Measurements from ENCODE around the gene M6PR. TPM values are rescaled to one million over a fixed set of nuclear protein-coding genes. Genes with fewer than 3 reads are reported as not detected.
"Not testable (repeated sequence)": the region's sequence is repeated elsewhere in the genome, so short reads cannot be mapped to it uniquely, and the experiment has no call there.

Gene M6PR
- total RNA-seq, 3 donors from 2014 or later, result 118 to 149 (median 138) TPM

DNA sequence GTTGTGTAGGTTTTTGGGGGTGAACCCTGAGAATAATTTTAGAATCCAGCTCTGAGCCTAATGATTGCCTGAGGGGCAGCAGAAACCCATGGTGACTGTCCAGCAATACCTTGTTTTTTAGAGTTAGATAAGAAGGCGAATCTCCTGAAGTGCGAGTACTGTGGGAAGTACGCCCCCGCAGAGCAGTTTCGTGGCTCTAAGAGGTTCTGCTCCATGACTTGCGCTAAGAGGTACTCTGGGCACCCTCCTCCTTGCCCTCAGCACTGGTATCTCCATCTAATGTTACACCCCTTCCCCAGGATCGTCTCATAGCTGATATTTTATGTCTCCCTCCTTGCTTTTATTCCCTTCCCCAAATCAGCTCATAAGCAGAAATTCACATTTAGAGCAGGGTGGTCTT is 12.7 kb downstream of the M6PR start:
- intact Hi-C loops (cut with DNase I; ENCODE audit: low total_unique reads), result no loop called here
- Histone ChIP-seq H3K9me3 (no peaks in the 10 kb centered on the region), H3K4me1 (no peaks in the 10 kb centered on the region), H3K27ac (no peak overlapping the region), H3K27me3 (no peaks in the 10 kb centered on the region), H3K36me3 (no peaks in the 10 kb centered on the region), H3K4me3 (no peak overlapping the region)
- DNase-seq (ENCODE audit: low spot score in 2 of 2), result no peak
- TF ChIP-seq, protein P1, sequence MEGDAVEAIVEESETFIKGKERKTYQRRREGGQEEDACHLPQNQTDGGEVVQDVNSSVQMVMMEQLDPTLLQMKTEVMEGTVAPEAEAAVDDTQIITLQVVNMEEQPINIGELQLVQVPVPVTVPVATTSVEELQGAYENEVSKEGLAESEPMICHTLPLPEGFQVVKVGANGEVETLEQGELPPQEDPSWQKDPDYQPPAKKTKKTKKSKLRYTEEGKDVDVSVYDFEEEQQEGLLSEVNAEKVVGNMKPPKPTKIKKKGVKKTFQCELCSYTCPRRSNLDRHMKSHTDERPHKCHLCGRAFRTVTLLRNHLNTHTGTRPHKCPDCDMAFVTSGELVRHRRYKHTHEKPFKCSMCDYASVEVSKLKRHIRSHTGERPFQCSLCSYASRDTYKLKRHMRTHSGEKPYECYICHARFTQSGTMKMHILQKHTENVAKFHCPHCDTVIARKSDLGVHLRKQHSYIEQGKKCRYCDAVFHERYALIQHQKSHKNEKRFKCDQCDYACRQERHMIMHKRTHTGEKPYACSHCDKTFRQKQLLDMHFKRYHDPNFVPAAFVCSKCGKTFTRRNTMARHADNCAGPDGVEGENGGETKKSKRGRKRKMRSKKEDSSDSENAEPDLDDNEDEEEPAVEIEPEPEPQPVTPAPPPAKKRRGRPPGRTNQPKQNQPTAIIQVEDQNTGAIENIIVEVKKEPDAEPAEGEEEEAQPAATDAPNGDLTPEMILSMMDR (IDR thresholded peaks at IDR 0.05), result no peak
- TF ChIP-seq POLR2A (IDR thresholded peaks at IDR 0.05) (no peak), POLR2AphosphoS5 (IDR thresholded peaks at IDR 0.05) (no peak)

DNA sequence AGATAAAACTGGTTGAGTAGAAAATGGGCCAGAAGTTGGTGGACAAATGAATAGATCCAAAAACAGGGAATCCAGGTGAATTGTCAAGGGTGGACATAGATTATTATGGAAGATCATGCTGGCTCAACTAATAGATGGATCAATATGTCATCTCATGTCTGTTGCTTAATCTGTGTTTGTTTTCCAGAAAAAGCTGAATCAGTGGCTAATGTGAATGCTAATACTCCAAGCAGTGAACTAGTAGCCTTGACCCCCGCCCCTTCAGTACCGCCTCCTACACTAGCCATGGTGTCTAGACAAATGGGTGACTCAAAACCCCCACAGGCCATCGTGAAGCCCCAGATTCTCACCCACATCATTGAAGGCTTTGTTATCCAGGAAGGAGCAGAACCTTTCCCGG is 15.4 kb downstream of the M6PR start:
- H3K9me3 ChIP-seq; H3K4me3 ChIP-seq; intact Hi-C loops (cut with DNase I; ENCODE audit: low total_unique reads); H3K27me3 ChIP-seq; H3K36me3 ChIP-seq; H3K4me1 ChIP-seq; DNase-seq (ENCODE audit: low spot score in 2 of 2); H3K27ac ChIP-seq: not testable (repeated sequence)

DNA sequence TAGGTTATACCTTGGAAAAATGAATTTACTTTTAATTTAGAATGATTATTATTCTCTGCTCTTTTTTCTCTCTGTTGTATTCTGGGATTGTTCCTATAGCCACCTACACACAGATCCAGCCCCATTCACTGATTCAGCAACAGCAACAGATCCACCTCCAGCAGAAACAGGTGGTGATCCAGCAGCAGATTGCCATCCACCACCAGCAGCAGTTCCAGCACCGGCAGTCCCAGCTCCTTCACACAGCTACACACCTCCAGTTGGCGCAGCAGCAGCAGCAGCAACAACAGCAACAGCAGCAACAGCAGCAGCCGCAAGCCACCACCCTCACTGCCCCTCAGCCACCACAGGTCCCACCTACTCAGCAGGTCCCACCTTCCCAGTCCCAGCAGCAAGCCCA is 17.0 kb downstream of the M6PR start:
- H3K4me1 ChIP-seq; H3K9me3 ChIP-seq; DNase-seq (ENCODE audit: low spot score in 2 of 2); H3K27me3 ChIP-seq; H3K27ac ChIP-seq; H3K36me3 ChIP-seq; H3K4me3 ChIP-seq; intact Hi-C loops (cut with DNase I; ENCODE audit: low total_unique reads): not testable (repeated sequence)

DNA sequence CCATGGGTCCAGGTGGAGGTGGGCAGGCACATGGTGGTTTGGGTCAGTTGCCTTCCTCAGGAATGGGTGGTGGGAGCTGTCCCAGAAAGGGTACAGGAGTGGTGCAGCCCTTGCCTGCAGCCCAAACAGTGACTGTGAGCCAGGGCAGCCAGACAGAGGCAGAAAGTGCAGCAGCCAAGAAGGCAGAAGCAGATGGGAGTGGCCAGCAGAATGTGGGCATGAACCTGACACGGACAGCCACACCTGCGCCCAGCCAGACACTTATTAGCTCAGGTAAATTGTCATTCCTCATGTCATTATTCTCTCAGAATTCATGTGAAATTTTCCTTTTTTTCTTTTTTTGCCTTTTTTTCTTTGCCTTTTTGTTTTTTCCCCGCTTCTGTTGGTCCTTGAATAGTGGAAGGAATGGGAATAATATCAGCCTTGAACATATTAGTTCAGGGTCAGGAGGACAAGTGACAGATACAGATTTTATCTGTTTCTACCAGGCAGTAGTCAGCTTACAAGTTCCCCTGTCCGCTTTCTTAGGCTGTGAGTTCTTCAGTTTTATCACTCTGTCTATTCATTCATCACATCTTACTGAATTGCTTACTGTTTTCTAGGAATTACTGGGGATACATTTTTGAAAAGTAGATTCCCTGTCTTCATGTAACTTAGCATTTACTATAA is 18.7 kb downstream of the M6PR start:
- H3K4me3 ChIP-seq; H3K27ac ChIP-seq; DNase-seq (ENCODE audit: low spot score in 2 of 2); H3K36me3 ChIP-seq; H3K27me3 ChIP-seq; H3K9me3 ChIP-seq; intact Hi-C loops (cut with DNase I; ENCODE audit: low total_unique reads); H3K4me1 ChIP-seq: not testable (repeated sequence)

DNA sequence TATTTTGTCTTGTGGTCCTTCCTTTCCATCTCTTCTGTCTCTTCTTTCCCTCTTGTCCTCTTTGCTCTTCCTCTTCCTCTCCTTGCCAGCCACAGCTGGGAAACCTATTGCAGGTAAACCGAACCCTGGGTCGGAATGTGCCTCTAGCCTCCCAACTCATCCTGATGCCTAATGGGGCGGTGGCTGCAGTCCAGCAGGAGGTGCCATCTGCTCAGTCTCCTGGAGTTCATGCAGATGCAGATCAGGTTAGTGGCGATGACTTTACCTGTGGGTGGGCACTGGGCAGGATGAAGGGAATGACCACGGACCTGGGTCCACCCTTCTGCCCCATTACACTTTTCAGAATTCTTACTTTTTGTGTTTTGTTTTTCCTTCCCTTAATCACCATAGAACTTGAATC is 26.9 kb downstream of the M6PR start:
- no peaks in the 10 kb centered on the region for H3K9me3 ChIP-seq
- H3K27ac ChIP-seq, result no peak overlapping the region
- no peak overlapping the region for H3K4me3 ChIP-seq
- H3K27me3 ChIP-seq, result no peaks in the 10 kb centered on the region
- TF ChIP-seq, protein P1 (IDR thresholded peaks at IDR 0.05), result no peak
- TF ChIP-seq POLR2AphosphoS5 (IDR thresholded peaks at IDR 0.05) (no peak), POLR2A (IDR thresholded peaks at IDR 0.05) (no peak)
- intact Hi-C loops (cut with DNase I; ENCODE audit: low total_unique reads), result no loop called here
- H3K36me3 ChIP-seq, result no peaks in the 10 kb centered on the region
- no peak for DNase-seq (ENCODE audit: low spot score in 2 of 2)
- H3K4me1 ChIP-seq, result no peaks in the 10 kb centered on the region

DNA sequence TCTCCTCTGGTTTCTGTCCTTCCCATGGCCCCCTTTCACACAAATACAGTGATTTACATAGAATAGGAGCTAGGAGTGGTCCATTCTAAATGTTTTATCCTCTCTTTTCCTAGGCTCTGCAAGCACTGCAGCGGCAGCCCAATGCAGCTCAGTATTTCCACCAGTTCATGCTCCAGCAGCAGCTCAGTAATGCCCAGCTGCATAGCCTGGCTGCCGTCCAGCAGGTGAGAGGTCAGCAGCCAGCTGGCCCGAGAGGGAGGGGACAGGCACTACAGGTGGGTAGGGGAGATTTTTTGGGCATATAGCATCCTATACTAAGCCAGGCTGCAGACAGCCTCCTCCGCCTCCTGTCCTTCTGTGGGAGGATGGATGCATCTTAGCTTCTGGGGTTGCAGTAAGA is 29.8 kb downstream of the M6PR start:
- H3K9me3 ChIP-seq; H3K4me1 ChIP-seq; H3K36me3 ChIP-seq; H3K27ac ChIP-seq; DNase-seq (ENCODE audit: low spot score in 2 of 2); H3K27me3 ChIP-seq; intact Hi-C loops (cut with DNase I; ENCODE audit: low total_unique reads); H3K4me3 ChIP-seq: not testable (repeated sequence)

DNA sequence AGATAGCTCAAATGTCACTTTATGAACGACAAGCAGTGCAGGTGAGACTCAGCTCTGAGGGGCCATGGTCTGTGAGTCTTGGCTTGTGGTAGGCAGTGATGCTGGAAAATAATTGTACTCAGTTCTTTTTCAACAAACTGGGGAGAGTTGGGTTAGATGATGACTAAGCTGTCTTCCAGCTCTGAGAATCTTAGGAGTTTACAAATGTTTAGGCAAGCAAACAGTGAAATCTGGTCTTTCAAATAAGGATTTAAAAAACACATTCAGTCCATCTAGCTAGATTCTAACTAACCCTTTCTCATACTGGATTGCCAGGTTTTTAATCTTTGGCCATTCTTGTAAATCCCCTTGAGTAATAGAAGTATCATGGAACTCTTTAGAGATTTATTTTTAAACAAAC is 31.7 kb downstream of the M6PR start:
- Histone ChIP-seq H3K4me1 (peaks cover 6 to 8% of the 10 kb centered on the region in 2 donors), H3K9me3 (no peaks in the 10 kb centered on the region), H3K36me3 (no peaks in the 10 kb centered on the region), H3K27ac (no peak overlapping the region), H3K4me3 (no peak overlapping the region), H3K27me3 (no peaks in the 10 kb centered on the region)
- intact Hi-C loops (cut with DNase I; ENCODE audit: low total_unique reads), result no loop called here
- TF ChIP-seq, protein P1 (IDR thresholded peaks at IDR 0.05), result no peak
- TF ChIP-seq POLR2AphosphoS5 (IDR thresholded peaks at IDR 0.05), result no peak
- no peak for TF ChIP-seq POLR2A (IDR thresholded peaks at IDR 0.05)
- no peak for DNase-seq (ENCODE audit: low spot score in 2 of 2)

Measured in breast epithelium (tissue), 4 donors.